Bronchial epithelial cell (primary cell): ENCODE measurements around the gene TBRG1. TPM values are rescaled to one million over a fixed set of nuclear protein-coding genes. Genes with fewer than 3 reads are reported as not detected.

Source experiments
- DNase-seq: peaks from one replicate; pipeline ENCODE4 v3.0.0-alpha.2; 2010; ENCODE audit warnings: low read depth
- FAIRE-seq: peaks from 2 replicates; lab custom pipeline; 2011; peaks lifted over from hg19 to GRCh38; lab: Jason Lieb, UNC
- H3K27me3 ChIP-seq: 2 replicates; pipeline ENCODE4 v1.5.1; 2011; ENCODE audit warnings: low read length; ENCODE audit not compliant: control insufficient read depth, insufficient read depth
- H3K36me3 ChIP-seq: 2 replicates; pipeline ENCODE4 v1.5.1; 2011; ENCODE audit warnings: low read length; ENCODE audit not compliant: control insufficient read depth, insufficient read depth
- H3K4me3 ChIP-seq: 2 replicates; pipeline ENCODE4 v1.5.1; 2011; ENCODE audit warnings: mild to moderate bottlenecking, low read depth, low read length, control low read depth
- total RNA-seq: library from RNA; depleted of rRNA; stranded (reverse); fragments of >200 nt; gene quantifications from 2 replicates; pipeline ENCODE4 v1.2.1, GENCODE V29; 2014
- TF ChIP-seq, protein P1 (sequence below): IDR thresholded peaks from 2 replicates; pipeline ENCODE4 v1.5.1; 2011; ENCODE audit warnings: mild to moderate bottlenecking, moderate library complexity, low read length, control low read depth, inconsistent platforms; ENCODE audit not compliant: insufficient read depth, severe bottlenecking

TBRG1 gene, protein sequence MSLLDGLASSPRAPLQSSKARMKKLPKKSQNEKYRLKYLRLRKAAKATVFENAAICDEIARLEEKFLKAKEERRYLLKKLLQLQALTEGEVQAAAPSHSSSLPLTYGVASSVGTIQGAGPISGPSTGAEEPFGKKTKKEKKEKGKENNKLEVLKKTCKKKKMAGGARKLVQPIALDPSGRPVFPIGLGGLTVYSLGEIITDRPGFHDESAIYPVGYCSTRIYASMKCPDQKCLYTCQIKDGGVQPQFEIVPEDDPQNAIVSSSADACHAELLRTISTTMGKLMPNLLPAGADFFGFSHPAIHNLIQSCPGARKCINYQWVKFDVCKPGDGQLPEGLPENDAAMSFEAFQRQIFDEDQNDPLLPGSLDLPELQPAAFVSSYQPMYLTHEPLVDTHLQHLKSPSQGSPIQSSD
- 21.9 and 28.0 TPM in 2 replicates for total RNA-seq

DNA sequence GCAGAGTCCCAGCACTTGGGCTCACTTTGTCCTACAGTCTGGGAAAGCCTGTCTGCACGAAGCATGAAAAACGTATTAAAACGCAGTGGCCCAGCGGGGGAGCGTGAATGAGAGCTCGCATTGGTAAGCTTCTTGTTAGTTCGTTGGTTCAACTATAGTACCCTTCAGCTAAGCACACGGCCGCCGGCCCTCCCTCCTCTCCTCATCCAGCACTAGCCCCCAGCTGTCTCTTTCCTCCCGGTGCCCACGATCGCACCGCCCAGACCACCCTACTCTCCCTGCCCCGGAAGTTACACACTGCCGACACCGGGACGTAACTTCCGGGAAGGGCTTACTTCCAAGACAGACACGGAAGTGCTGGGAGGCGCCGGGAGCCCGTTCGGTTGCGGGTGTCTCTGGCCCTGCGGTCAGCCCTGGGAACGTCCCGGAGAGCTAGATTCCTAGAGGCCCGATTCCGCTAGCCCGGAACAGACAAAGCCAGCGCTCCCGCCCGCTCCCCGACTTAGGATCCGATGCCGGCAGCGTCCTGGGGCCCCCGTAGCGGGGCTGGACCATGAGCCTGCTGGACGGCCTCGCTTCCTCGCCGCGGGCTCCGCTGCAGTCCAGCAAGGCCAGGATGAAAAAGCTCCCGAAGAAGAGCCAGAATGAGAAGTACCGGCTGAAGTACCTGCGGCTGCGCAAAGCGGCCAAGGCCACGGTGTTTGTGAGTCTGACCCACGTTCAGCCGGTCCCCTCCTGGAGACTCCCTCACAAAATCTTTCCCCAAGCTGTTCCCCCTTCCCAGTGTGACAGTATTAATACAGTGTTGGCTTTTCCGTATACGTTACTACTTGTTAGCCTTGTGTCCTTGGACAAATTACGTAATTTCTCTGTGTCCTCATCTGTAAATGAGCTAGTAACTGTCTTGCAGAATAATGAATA is at the start of gene TBRG1:
TSS of gene TBRG1 (plus strand) at position 334 of the 921 bp plus-strand sequence. CDS start at position 554, 220 bp downstream.
- TF ChIP-seq, protein P1, sequence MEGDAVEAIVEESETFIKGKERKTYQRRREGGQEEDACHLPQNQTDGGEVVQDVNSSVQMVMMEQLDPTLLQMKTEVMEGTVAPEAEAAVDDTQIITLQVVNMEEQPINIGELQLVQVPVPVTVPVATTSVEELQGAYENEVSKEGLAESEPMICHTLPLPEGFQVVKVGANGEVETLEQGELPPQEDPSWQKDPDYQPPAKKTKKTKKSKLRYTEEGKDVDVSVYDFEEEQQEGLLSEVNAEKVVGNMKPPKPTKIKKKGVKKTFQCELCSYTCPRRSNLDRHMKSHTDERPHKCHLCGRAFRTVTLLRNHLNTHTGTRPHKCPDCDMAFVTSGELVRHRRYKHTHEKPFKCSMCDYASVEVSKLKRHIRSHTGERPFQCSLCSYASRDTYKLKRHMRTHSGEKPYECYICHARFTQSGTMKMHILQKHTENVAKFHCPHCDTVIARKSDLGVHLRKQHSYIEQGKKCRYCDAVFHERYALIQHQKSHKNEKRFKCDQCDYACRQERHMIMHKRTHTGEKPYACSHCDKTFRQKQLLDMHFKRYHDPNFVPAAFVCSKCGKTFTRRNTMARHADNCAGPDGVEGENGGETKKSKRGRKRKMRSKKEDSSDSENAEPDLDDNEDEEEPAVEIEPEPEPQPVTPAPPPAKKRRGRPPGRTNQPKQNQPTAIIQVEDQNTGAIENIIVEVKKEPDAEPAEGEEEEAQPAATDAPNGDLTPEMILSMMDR: no peak
- FAIRE-seq: no peak
- Histone ChIP-seq H3K4me3 (peak within 1 kb of the TSS; percentile 79), H3K36me3 (peaks cover 13% of the 10 kb centered on the region), H3K27me3 (peaks cover 3% of the 10 kb centered on the region)
- peak; percentile 76 for DNase-seq

DNA sequence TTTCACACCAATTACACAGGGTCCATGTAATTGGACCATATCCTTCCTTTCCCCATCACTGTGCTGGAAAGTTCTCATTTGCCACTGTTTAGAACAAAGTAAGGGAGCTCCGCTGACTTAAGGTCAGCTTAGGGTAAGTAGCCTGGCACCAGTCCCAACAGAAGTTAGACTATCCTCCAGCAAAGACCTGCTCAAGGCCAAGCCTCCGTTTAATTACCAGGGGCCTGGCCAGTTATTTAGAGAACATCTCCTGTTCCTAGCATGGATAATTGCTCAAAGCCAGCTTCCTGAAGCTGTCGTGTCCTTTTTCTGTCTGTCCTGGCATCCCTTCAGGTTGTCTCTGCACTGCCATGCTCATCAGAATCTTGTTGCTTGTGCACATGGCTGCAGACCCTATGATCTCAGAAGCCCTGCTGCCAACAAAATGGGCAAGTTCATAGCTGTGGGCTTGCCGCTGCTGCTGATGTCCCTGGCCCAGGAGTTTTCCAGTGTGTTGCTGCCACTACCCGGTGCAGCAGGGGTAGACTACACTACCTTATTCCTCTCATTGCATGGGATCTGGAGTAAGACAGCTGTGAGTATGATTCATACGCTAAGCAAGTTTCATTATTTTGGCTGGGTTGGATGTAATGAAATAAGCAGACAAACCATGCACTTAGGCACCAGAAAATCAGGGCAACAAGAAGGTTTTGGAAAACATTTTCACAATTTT is 44.8 kb upstream of the TBRG1 start:
- TF ChIP-seq, protein P1: no peak
- no peaks in the 10 kb centered on the region for H3K27me3 ChIP-seq
- no peaks in the 10 kb centered on the region for H3K36me3 ChIP-seq
- FAIRE-seq: peak; percentile 13
- no peak for DNase-seq
- H3K4me3 ChIP-seq: no peak overlapping the region

DNA sequence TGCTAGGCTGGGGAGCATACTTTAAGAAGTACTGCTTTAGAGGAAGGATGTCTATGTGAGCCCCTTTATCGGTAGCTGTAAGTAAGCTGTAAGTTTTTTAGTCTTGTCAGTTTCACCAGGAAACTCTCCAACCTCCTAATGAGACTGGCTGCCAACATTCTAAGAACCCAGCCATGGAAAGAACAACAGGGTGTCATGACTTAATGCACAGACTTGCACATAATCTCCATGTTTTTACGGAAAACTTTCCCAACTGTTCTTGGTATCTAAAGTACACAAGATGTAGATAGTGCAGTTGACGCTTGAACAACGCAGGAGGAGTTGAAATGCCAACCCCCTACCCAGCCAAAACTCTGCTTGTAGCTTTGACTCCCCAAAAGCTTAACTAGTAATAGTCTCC is 43.9 kb upstream of the TBRG1 start:
- no peaks in the 10 kb centered on the region for H3K36me3 ChIP-seq
- H3K4me3 ChIP-seq: no peak overlapping the region
- H3K27me3 ChIP-seq: no peaks in the 10 kb centered on the region
- FAIRE-seq (no peak), DNase-seq (no peak)
- TF ChIP-seq, protein P1: no peak

DNA sequence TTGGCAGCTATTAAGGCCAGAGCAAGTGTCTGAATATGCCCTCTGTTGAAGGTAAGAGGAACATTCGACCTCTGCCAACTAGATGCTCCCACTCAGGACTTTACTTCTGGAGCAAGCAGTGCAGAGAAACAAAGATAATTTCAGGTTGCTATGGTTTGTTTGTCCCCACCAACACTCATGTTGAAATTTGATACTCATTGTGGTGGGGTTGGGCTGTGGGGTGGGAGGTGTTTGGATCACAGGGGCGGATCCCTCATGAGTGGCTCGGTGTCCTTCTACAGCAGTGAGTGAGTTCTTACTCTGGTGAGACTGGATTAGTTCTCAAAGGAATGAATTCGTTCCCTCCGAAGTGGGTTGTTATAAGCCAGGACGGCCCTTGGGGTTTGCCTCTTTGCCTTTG is 40.8 kb upstream of the TBRG1 start:
- Histone ChIP-seq H3K27me3 (no peaks in the 10 kb centered on the region), H3K4me3 (no peak overlapping the region), H3K36me3 (no peaks in the 10 kb centered on the region)
- TF ChIP-seq, protein P1: no peak
- DNase-seq (no peak), FAIRE-seq (no peak)

DNA sequence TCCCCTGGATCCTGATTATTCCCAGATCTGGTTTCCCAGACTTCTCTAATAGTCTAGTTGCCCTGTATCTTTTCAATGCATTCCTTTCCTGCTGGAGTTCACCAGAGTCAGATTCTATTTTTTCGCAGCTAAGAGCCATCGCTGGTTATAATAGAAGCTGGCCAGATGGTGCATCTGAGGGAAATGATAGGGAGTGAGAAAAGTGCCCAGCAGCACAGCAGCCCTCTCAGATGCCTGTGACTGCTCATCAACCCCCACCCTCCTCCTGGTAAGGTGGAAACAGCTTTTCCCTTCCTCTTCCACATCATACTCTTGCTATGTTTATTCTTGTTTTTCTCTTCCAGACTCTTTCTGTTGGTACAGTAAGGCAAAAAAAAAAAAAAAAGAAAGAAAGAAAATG is 40.1 kb upstream of the TBRG1 start:
- no peak overlapping the region for H3K4me3 ChIP-seq
- H3K36me3 ChIP-seq: no peaks in the 10 kb centered on the region
- FAIRE-seq: no peak
- TF ChIP-seq, protein P1: no peak
- no peaks in the 10 kb centered on the region for H3K27me3 ChIP-seq
- DNase-seq: no peak
